Activated CD4-positive, CD25-positive, alpha-beta regulatory T cell (primary cell): ENCODE results near the gene LMTK2.
"Not testable (repeated sequence)": the region's sequence is repeated elsewhere in the genome, so short reads cannot be mapped to it uniquely, and the experiment has no call there.

Experiments used
- DNase-seq, 4 experiments: peaks; one replicate each; lab custom pipeline; 2025; lab: John Stamatoyannopoulos, UW

The LMTK2 gene

DNA sequence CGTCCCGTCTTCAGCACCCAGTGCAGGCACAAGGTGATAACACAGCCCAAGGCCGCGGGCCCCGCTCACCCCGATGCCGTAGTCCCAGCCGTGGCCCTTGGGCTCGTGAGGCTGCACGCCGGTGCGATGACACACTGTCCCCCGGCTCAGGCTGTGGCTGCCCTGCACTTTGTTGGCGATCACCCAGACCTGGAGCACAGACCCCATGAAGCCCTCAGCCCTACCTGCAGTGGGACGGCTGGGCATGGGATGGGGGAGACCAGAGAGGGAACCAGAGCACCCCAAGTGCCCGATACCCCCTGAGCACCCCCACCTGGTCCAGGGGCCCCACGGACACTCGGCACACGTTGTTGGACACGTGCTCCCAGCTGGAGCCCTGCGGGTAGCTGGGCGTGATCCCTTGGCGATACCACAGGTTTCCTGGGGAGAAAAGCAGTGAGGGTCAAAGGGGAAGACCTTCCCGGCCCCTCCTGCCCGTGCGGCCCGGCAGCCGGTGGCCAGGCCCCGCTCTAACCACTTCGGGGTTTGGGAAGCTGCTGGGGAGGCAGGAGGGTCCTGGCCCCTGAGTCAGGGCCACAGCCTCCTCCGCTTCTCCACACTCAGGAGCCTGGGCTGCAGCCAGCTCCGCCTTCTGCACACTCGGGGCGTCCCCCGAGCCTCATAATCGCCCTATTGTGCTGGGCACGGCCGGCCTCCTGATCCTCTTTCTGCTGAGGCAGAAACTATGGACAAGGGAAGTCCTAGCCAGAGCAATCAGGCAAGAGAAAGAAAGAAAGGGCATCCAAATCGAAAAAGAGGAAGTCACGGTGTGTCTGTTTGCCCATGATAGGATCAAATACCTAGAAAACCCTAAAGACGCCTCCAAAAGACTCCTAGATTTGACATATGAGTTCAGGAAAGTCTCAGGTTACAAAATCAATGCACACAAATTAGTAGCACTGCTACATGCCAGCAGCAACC lies 111.2 kb downstream of the LMTK2 start:
- no peak for DNase-seq

DNA sequence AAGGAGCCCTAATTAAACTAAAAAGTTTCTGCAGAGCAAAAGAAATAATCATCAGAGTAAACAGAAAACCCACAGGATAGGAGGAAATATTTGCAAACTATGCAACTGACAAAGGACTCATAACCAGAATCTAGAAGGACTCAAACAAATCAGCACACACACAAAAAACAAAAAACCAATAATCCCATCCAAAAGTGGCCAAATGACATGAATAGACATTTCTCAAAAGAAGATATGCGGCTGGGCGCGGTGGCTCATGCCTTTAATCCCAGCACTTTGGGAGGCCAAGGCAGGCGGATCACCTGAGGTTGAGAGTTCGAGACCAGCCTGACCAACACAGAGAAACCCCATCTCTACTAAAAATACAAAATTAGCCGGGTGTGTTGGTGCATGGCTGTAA lies 112.7 kb downstream of the LMTK2 start:
- DNase-seq = not testable (repeated sequence)

DNA sequence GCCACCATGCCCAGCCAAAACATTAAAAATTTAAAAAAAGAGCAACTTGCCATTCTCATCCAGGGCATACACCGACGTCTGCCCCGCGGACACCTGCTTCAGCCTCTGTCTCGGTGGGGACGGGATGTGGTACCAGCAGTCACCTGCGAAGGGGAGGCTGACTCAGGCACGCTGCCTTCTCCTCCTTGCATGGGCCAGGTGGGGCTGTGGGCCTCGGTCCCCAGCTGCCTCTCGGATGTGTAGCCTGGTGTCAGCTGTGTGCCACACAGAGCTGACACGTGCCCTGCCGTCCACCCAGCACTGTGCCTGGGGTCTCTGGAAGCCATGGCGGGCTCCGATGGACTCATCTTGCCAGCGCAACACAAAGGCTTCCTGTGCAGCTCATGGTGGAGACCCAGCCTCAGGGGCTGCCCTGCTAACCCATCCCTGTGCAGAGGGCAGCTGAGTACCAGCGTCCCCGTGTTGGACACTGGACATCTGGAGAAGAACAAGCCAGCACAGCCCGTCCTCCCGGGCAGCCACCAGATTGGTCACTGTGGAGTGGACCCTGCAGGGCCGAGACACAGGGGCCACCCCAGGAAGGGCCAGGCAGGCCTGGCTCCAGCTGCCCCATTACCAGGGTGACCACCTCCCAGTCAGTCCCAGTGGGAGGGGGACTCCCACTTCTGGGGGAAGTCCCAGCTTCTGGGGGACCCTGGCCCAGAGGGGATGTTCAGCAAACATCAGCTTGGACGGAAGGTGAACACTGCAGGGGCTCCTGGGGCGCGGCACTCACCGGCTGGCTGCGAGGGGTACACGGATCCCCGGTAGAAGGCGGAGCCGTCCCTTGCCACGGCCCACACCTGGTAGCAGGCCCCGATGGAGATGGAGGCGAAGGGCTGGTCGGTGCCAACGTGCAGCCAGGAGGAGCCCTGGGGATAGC lies 115.2 kb downstream of the LMTK2 start:
- no peak for DNase-seq

DNA sequence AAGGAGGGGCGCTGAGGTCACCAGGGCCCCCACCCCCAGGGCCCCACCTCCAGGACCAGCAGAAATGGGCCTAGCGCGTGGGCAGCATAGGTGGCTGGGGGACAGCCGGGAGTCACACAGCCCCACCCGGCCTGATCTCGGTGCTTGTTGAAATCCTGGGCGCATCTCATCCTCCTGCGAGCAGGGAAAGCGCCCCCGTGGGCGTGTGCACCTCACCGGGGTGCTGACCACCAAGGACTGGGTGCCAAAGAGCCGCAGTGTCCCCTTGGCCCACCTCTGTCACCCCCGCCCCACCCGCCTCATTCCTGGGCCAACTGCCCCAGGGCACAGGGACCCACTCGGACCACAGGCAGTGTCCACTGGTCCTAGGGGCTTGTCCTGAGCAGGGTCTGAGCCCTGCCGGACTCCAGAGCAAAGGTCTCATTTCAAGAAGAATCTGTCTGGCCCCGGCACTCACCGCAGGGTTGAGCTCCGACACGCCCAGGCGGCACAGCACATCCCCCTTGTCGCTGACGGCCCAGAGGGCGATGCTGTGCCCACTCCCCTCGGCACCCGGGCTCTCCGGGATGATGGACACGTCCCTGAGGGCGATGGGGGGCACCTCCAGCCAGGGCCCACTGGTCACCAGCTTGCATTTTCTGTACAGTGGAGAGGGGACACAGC lies 116.0 kb downstream of the LMTK2 start:
- DNase-seq = no peak

DNA sequence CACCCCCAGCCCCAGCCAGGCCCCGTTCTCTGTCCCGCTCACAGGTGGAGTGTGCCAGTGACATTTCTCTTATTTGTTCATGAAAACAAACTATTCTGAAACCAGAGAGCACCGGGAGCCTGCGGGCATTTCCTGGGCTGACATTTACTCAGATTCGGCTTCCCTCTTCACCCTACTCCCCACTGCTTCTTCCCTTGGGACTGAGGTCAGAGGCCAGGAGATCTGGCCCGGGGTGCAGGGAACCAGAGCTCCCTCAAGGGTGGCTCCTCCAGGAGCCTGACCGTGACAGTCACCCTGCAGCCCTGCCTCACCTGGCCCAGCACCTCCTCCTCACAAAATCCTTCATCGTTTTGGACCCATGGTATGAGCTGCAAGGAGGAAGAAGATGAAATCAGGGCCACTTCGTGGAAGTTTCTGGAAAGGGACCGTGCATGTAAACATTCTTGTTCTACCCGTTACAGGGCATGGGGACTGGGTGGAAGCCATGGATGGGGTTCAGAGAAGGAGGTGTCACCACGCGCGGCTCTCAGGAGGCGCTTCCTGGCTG lies 116.8 kb downstream of the LMTK2 start:
- DNase-seq = no peak

DNA sequence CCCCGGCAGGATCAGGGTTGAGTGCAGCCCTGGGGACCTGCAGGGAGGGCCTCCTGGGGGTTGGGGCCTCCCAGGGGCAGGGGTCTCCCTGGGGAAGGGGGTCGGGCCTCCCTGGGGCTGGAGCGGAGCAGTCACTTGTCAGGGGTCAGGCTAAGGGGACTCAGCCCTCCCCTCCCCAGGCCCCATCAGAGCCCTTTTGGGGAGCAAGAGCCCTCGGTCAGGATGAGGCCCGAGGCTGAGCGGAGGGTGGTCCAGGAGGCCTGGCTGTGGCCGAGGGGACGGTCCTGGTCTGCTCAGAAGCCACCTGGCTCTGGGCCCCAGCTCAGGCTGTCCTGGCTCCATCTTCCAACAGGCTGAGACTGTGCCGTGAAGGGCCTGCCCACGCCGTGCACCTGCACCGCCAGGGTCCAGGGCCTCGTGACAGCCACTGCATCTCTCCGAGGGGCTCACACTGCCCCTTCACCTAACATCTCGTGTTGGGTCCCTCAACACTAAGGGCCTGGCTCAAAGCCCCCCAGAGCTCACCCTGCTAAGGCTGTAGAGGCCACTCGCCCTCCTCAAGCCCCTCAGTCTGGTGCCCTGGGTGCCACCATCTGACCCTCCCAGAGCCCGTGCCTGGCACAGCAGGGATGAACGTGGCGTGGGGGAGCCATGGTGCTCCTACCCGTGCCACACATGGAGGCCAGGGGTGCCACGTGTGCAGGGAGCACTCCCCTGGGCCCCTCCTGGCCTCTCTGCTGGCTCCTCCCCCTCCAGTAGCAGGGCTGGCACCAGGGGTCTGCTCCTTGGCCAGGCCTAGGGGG lies 117.4 kb downstream of the LMTK2 start:
- no peak for DNase-seq

DNA sequence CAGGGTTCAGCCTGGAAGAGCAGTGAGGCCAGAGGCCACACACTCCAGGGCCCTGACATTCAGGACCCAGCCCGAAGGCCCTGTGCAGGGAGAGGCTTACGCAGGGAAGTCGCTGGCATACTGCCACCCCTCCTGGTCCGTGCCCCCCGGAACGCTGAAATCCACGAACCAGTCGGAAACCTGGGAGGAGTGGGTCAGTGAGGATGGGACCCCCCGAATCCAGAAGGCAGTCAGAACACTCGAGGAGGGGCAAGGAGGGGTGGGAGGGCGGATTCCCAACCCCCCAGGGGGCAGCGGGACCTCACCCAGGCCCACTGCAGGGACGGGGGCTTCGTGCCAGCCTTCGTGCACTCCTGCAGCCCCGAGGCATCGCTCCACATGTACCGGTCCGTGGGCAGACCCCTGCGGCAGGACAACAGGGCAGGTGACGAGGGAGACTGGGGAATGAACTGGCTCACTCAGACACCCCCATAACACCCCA lies 118.1 kb downstream of the LMTK2 start:
- DNase-seq = no peak

DNA sequence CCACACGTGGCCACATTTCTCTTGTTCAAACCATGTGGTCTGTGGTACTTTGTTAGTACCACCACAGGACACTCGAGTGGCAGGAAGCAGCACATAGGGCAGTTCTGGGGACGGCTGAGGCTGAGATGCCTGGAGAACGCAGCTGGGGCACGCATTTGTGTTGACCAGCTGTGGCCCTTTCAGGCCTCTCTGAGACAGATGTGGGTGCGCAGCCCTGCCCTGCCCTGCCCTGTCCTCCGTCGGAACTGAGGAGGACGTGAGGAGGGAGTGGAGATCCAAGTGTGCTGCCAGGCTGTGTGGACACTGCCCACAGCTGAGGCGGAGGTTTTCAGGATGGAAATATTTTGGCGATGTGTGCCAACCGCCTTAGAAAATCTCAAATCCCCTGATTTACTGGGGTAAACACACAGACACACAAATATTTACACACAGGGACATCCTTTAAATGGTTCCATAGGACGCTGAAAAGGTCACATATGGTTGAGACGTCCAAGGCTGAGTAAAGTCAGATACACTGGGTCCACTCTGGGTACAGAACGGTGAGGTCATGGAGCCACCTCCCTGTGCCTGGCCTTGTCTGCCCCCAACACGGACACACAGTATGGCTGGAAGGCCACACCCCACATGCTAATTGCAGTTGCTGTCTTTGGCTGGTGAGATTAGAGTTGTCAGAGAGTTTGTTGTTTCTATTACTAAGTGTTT lies 119.4 kb downstream of the LMTK2 start:
- DNase-seq = no peak

DNA sequence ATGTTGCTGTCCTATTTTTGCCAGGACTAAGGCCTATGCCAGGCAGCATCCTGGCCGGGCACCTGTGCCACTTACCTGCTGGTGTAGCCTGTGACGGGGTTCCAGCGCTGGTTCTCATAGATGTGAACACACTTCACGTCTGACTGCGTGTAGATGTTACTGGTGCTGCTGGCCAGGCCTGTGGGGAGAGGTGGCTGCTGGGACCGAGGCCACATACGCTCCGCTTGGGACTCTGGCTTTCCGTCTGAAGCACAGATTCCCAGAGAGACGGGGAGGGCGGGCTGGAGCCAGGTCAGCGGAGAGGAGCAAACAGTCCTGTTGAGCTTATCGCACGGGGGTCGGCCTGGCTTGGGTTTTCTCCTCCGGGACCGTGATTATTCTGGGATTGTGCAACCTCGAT lies 121.3 kb downstream of the LMTK2 start:
- no peak for DNase-seq

DNA sequence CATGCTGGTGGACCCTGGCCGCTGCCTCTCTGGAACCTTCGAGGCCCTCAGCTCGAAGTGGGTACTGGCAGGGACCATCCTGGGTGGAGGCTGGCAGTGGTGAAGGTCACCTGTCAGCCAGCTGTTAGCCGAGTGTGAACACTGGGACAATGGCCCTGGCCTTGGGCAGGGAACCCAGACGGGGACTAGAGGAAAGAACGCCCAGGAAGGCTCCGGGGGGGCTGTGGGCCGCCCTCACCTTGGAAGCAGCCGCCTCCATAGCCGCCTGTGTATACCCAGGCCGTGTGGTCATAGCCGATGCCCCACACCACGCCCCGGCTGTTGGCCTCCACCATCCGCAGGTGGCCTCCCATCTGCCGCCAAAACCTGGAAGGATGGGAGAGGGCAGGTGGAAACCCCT lies 122.1 kb downstream of the LMTK2 start:
- no peak for DNase-seq

DNA sequence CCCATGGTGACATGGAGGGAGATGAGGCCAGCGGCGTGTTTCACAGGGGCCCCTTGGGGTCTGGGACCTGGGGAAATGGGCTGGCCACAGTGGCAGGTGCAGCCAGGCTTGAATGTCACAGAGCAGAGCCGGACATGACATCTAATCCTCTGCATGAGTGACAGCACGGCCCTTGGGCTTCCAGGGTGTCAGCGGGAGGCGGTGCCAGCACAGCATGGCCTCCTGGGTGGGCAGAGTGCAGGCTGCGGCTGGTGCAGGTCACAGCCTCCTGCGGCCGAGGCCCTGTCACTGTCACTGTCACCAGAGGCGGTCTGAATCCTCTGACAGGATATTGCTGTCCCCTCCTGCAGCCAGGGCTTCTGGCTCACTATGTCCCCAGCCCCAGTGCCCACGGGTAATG lies 122.8 kb downstream of the LMTK2 start:
- DNase-seq = no peak

DNA sequence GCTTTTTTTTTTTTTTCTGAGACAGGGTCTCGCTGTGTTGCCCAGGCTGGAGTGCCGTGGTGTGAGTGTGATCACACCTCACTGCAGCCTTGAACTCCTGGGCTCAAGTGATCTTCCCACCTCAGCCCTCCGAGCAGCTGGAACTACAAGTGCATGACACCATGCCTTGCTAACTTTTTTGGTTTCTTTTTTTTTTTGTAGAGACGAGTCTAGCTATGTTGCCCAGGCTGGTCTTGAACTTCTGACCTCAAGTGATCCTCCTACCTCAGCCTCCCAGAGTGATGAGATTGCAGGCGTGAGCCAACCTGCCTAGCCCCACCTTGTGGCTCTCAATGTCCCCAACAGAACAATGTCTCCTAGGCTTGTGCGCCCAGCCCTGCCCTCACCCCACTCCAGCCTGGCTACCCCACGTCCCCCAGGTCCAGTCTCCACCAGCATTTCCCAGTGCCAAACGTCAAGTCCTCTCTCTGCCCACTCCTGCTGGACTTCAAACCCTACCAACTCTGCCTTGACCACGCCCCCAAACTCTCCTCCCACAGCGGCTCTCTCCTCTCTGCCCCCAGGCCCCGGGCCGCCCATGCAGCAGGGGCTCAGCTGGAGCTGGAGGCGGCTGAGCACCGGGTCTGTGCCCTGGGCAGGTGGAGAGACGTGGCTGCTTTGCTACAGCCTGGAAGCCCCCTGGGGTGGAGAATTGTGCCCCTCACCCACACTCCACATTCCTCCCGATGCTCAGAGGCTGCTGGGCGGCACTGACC lies 123.5 kb downstream of the LMTK2 start:
- DNase-seq = no peak

DNA sequence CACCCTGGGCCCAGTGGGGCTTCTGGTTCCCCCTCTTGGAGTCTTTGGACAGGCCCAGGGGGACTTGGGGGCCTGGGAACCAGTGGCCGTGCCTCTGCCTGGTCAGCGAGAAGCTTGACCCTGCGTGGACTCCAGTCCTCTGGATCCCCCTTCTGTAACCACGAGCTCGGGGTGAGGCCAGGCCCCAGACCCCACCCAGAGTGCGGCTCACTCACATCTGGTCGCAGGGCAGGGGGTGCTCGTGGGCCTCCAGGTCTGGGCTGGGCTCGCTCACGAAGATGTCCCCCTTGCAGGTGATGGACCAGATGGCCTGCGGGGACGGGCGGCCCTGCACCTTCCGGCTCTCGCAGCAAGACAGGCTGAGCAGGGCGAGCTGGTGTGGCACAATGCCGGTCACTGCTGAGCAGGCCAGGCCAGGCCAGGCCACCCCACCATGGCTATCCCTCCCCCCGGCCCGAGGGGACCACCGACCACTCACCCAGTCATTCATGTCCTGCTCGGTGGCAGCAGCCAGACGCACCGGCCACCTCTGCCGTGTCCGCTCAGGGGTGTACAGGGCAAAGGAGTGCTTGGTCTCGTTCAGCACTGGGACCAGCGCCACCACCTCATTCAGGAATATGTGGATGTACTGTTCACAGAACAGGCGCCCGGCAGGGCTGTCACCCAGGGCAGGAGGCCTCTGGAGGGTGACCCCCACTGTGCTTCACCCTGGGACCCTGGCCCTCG lies 124.2 kb downstream of the LMTK2 start:
- DNase-seq = no peak

DNA sequence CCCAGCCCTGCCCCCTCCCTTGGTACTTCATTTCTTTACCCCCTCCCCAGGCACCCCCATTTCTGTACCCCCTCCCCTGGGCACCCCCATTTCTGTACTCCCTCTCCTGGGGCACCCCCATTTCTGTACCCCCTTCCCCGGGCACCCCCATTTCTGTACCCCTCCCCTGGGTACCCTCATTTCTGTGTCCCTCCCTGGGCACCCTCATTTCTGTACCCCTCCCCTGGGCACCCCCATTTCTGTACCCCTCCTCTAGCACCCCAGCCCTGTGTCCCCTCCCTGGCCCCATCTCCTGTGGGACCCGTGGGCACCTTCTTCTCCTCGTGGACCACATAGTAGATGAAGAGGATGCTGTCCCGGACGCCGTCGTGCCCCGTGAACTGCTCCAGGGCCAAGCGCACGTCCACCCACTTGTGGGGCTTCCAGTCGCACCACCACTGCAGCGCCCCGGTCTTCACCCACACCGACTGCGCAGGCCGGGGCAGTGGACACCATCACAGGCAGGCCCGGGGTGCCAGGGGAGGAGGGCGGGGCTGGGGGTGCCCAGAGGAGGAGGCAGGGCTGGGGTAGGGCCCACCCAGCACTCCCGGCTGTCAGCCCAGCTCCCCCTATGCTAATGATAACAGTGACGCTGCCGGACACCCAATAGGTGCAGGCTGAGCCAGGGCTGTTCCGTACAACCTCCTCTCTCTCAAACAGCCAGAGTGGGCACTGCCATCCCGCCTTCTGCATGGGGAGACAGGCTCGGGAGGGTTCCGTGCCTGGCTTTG lies 125.0 kb downstream of the LMTK2 start:
- DNase-seq = no peak

DNA sequence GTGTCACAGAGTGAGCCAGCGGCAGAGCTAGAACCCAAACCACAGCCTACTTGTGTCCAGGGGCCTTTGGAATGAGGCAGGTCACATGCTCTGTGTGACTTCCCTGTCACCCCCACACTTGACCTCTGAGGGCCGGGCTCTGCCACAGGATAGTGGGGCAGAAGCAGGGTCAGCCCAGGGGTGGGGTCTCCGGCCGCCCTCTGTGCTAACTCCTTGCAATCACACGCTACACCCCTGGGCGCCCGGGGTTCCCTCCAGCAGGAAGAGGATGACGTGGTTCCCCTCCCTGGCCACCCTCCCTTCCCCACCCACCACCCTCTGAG lies 125.6 kb downstream of the LMTK2 start:
- DNase-seq = no peak

DNA sequence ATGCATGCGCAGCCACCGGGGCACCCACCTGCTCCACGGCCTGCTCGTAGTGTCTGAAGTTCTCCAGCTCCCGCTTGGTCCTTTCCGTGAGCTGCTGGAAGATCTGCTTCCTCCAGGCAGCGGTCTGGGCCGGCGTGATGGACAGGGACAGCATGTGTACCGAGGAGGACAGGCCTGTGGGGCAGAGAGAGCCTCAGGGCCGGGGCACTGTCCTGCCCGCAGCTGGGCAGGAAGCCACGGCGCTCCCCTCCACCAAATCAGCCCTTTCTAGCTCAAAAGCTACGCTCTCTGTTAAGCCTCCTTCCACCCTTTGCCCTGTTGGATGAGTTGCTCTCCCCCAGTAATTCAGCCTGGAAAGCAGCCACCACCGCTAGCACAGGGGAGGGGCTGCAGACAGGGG lies 126.1 kb downstream of the LMTK2 start:
- DNase-seq = no peak

DNA sequence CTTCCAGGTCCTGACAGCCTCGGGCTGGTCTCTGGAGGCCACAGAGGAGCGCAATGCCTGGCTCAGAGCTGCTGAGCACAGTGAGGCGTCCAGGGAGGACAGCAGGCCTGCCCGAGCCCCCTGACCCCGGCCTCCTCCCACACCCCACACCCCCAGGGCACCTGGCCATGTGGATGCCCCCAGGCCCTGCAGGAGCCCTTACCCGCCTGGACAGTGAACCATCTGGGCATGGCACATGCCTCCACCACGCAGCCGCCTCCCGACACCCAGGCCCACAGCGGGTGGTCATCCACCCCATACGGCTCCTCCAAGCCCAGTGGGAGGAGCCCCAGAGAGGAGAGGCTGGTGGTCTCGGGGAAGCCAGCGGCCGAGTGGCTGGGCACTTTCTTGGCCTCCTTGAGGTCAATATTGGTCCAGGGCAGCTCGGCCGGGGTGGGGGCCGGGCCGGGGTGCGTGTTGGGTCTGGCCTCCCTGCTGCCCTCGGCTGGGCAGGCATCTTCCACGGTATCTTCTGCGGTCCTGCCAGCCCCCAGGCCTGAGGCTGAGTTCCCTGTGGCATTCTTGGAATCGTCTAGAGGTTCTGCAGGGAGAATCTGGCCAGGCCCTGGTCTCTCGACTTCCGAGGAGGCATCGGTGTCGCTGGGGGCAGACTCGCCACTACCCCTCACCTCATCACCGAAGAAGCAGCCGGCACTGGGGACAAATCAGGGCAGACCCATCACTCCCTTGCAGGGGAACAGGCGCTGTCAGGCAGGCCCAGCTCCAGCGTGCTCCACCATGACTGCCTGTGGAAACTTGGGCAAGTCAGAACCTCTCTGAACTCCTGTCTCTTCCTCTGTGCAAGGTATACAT lies 126.8 kb downstream of the LMTK2 start:
- DNase-seq = no peak
